Nephron (organoid): ENCODE measurements around the gene WASHC3.
"Not testable (repeated sequence)": the region's sequence is repeated elsewhere in the genome, so short reads cannot be mapped to it uniquely, and the experiment has no call there.

ENCODE experiments used
- H3K27ac Mint-ChIP-seq, 3 experiments: 2 replicates each; pipeline ENCODE4 v1.8.0; 2020; ENCODE audit warnings: mixed read lengths in 3 of 3, mild to moderate bottlenecking in 2 of 3, moderate library complexity in 1 of 3
- H3K27me3 Mint-ChIP-seq: 2 replicates; pipeline ENCODE4 v1.8.0; 2021; ENCODE audit warnings: low read depth, mild to moderate bottlenecking, moderate library complexity, mixed read lengths
- H3K36me3 Mint-ChIP-seq: 2 replicates; pipeline ENCODE4 v1.8.0; 2020; ENCODE audit warnings: low read depth, mixed read lengths
- H3K4me1 Mint-ChIP-seq: 2 replicates; pipeline ENCODE4 v1.8.0; 2020; ENCODE audit warnings: mixed read lengths
- H3K4me3 Mint-ChIP-seq, 3 experiments: 2 replicates each; pipeline ENCODE4 v1.8.0; 2020; ENCODE audit warnings: mild to moderate bottlenecking in 3 of 3, mixed read lengths in 3 of 3, moderate library complexity in 2 of 3
- H3K9me3 Mint-ChIP-seq: 2 replicates; pipeline ENCODE4 v1.8.0; 2020; ENCODE audit warnings: mixed read lengths
- TF ChIP-seq, protein P1 (sequence below), 3 experiments: fragments of 200-600 bp; sonication (generic); IDR thresholded peaks; one replicate each; pipeline ENCODE4 v1.5.0; 2021; ENCODE audit warnings: antibody characterized with exemption in 3 of 3; ENCODE audit not compliant: unreplicated experiment in 3 of 3

Gene WASHC3

GRCh38 chr12:102023343-102023930, 38.4 kb downstream of the WASHC3 start:
- no peak overlapping the region for H3K4me3 Mint-ChIP-seq
- no peaks in the 10 kb centered on the region for H3K9me3 Mint-ChIP-seq
- TF ChIP-seq, protein P1, sequence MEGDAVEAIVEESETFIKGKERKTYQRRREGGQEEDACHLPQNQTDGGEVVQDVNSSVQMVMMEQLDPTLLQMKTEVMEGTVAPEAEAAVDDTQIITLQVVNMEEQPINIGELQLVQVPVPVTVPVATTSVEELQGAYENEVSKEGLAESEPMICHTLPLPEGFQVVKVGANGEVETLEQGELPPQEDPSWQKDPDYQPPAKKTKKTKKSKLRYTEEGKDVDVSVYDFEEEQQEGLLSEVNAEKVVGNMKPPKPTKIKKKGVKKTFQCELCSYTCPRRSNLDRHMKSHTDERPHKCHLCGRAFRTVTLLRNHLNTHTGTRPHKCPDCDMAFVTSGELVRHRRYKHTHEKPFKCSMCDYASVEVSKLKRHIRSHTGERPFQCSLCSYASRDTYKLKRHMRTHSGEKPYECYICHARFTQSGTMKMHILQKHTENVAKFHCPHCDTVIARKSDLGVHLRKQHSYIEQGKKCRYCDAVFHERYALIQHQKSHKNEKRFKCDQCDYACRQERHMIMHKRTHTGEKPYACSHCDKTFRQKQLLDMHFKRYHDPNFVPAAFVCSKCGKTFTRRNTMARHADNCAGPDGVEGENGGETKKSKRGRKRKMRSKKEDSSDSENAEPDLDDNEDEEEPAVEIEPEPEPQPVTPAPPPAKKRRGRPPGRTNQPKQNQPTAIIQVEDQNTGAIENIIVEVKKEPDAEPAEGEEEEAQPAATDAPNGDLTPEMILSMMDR (IDR thresholded peaks at IDR 0.05; ENCODE audit: unreplicated experiment in 3 of 3) = no peak
- H3K36me3 Mint-ChIP-seq = peaks cover 12% of the 10 kb centered on the region
- no peaks in the 10 kb centered on the region for H3K27me3 Mint-ChIP-seq
- H3K27ac Mint-ChIP-seq = no peak overlapping the region
- peaks cover 8% of the 10 kb centered on the region for H3K4me1 Mint-ChIP-seq

DNA sequence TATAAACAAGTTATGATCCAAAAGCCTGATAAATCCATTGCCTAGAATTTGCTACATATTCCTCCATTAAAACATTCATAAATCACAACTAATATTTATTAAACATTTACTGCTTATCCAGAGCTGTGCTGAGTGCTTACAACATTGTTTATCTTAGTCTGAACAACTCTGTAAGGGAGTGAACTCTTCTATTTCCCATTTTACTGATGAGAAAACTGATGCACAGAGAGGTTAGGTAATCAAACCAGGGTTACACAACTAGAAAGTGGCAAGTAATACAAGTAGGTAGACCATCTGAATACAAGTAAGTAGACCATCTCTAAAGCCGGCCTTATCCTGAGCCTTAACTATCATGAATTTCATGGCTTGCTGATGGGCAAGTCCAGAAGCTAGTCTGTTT, 39.5 kb downstream of the WASHC3 start:
- Mint-ChIP-seq H3K4me3 (no peak overlapping the region), H3K27me3 (no peaks in the 10 kb centered on the region), H3K4me1 (peaks cover 4% of the 10 kb centered on the region), H3K36me3 (peaks cover 14% of the 10 kb centered on the region), H3K9me3 (no peaks in the 10 kb centered on the region), H3K27ac (no peak overlapping the region)
- TF ChIP-seq, protein P1 (IDR thresholded peaks at IDR 0.05; ENCODE audit: unreplicated experiment in 3 of 3) = no peak

GRCh38 chr12:102021540-102022246, 40.1 kb downstream of the WASHC3 start:
- H3K27me3 Mint-ChIP-seq = no peaks in the 10 kb centered on the region
- peaks cover 16% of the 10 kb centered on the region for H3K36me3 Mint-ChIP-seq
- peaks cover 4% of the 10 kb centered on the region for H3K4me1 Mint-ChIP-seq
- TF ChIP-seq, protein P1 (IDR thresholded peaks at IDR 0.05; ENCODE audit: unreplicated experiment in 3 of 3) = no peak
- H3K27ac Mint-ChIP-seq = peak overlapping the region in 2 of 3 experiments; percentile 19 to 21
- H3K9me3 Mint-ChIP-seq = no peaks in the 10 kb centered on the region
- no peak overlapping the region for H3K4me3 Mint-ChIP-seq

DNA sequence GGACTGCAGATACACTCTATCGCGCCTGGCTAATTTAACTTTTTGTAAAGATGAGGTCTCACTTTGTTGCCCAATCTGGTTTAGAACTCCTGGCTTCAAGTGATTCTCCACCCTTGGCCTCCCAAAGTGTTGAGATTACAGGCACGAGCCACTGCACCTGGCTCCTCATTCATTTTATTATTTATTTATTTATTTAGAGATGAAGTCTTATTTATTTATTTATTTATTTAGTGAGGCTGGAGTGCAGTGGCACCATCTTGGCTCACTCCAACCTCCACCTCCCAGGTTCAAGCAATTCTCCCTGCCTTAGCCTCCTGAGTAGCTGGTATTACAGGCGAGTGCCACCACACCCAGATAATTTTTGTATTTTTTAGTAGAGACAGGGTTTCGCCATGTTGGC, 43.2 kb downstream of the WASHC3 start:
- H3K27ac Mint-ChIP-seq, H3K9me3 Mint-ChIP-seq, H3K4me1 Mint-ChIP-seq, H3K27me3 Mint-ChIP-seq, H3K4me3 Mint-ChIP-seq: not testable (repeated sequence)
- H3K36me3 Mint-ChIP-seq = peaks cover 15% of the 10 kb centered on the region

DNA sequence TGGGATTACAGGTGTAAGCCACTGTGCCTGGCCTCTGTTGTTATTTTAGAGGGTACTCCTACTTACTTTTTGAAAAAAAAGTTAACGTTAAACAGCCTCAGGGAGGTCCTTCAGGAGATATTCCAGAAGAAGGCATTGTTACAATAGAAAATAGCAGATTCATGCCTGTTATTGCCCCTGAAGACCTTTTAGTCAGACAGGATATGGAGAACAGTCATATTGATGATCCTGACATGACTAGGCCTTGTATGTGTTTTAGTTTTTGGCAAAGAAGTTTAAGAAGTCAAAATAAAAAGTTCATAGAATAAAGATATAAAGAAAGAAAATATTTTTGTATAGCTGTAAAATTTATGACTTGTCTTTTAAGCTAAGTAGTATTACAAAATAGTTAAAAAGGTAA, 45.3 kb downstream of the WASHC3 start:
- H3K27me3 Mint-ChIP-seq = no peaks in the 10 kb centered on the region
- H3K9me3 Mint-ChIP-seq = no peaks in the 10 kb centered on the region
- peaks cover 24% of the 10 kb centered on the region for H3K36me3 Mint-ChIP-seq
- H3K27ac Mint-ChIP-seq = no peak overlapping the region
- TF ChIP-seq, protein P1 (IDR thresholded peaks at IDR 0.05; ENCODE audit: unreplicated experiment in 3 of 3) = no peak
- no peak overlapping the region for H3K4me3 Mint-ChIP-seq
- no peaks in the 10 kb centered on the region for H3K4me1 Mint-ChIP-seq

DNA sequence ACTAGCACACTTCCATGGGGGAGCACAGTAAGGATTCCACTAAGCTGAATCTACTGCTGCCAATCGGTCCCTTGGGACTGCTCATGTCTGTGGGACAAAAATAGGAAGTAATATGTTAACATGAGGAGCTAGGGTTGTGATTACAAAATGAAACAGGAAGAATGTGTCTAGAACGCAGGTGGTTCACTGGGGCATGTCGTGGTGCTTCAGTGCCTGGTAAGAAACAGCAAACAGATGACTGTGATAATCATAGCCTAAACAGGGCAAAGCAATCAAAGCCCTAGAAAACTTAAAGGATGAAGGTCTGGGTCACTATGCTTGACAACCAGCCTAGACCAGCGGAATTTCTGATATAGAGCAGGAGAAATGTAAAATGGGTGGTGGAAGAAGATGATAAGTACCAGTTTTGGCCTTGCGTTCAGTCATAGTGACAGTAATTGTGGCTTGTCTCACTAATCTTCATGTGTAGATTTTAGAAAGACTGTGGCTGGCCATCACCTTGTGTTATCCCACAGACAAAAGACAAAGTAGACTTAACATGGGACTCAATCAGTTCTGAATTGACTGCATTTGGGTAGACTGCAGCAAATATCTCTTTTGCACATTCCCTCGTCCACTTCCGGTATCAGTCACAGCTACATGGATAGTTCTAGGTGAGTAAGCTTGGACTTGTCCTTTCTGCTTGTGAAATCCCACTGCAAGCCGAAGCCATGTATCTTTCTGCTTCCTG, 51.4 kb downstream of the WASHC3 start:
- Mint-ChIP-seq H3K27ac (no peak overlapping the region), H3K27me3 (no peaks in the 10 kb centered on the region), H3K4me1 (no peaks in the 10 kb centered on the region), H3K9me3 (no peaks in the 10 kb centered on the region), H3K36me3 (peaks cover 17% of the 10 kb centered on the region), H3K4me3 (no peak overlapping the region)
- TF ChIP-seq, protein P1 (IDR thresholded peaks at IDR 0.05; ENCODE audit: unreplicated experiment in 3 of 3) = no peak
